ENCODE data around the gene PLEKHA8.

The PLEKHA8 gene

DNA sequence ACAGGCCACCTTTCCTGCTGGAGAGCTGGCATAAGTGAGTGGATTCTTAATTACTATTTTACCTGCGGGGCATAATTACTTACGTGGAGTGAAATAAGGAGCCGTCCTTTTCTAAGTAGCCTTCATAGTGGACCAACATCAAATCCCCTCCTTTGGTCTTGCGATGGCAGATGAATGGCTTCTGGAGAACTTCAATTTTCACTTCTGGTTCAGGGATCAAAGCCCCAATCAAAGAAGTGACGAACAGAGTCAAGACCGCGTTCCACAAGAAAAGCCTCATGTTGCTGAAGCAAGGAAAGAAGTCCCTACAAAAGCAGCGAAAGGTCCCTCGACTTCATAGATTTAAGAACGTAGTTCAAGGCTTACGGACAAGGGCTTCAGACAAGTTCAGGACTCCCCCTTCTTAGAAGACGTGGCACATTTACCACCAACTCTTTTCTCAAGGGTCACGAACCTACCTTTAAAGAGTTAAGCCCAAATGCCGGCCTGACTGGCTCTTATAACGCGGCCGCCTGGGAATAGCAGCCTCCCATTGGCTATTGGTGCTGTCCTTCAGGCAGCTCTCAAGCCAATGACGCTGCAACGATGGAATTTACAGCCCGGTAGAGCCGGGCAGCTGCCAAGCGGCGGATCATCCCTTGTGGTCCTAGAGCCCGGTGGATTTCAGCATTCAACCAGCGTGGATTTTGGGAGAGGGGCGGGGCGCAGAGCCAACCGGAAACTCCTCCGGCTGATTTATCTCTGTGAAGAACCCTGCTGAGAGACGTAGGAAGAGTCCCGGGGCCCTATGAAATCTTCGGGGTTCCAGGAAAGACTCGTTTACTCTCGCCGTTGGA lies 1.8 kb upstream of the PLEKHA8 start, which contains the start of gene FKBP14:
Gene FKBP14 (minus strand): TSS at position 474 of the 836 bp plus-strand sequence. CDS start 194 bp downstream, at position 280.
- H3K4me3 ChIP-seq (ENCODE audit: low read length): peak within 1 kb of the TSS; percentile 43
- no peaks in the 10 kb centered on the region for H3K27me3 ChIP-seq (ENCODE audit: control insufficient read depth, insufficient read depth, low read length)
- no peaks in the 10 kb centered on the region for H3K4me1 ChIP-seq (ENCODE audit: control insufficient read depth, insufficient read depth, low read length)
- no peaks in the 10 kb centered on the region for H3K9me3 ChIP-seq (ENCODE audit: control insufficient read depth, low read length)
- H3K36me3 ChIP-seq (ENCODE audit: control insufficient read depth, insufficient read depth, low read length): no peaks in the 10 kb centered on the region
- H3K9ac ChIP-seq (ENCODE audit: low read length): peak within 1 kb of the TSS; percentile 69

DNA sequence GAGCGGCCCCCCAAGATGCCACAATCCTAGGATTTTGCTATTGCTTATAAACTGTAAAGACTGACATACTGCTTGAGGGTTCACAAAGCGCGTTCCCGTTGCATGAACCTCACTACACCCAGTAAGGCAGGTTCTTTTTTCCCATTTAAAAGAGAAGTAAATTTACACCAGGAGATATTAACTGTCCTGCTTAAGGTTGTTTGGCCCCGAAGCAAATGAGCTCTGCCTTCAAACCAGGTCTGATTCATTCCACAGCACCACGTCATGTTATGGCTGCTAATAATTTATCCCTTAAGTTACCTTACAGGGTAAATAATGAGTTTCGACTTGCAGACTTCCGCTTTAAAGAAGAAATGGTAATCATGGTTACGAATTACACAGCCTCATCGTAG lies 1.2 kb upstream of the PLEKHA8 start:
- peak overlapping the region; percentile 69 for H3K9ac ChIP-seq (ENCODE audit: low read length)
- no peaks in the 10 kb centered on the region for H3K9me3 ChIP-seq (ENCODE audit: control insufficient read depth, low read length)
- H3K27me3 ChIP-seq (ENCODE audit: control insufficient read depth, insufficient read depth, low read length): no peaks in the 10 kb centered on the region
- H3K4me3 ChIP-seq (ENCODE audit: low read length): peak overlapping the region; percentile 43
- no peaks in the 10 kb centered on the region for H3K36me3 ChIP-seq (ENCODE audit: control insufficient read depth, insufficient read depth, low read length)
- H3K4me1 ChIP-seq (ENCODE audit: control insufficient read depth, insufficient read depth, low read length): no peaks in the 10 kb centered on the region

DNA sequence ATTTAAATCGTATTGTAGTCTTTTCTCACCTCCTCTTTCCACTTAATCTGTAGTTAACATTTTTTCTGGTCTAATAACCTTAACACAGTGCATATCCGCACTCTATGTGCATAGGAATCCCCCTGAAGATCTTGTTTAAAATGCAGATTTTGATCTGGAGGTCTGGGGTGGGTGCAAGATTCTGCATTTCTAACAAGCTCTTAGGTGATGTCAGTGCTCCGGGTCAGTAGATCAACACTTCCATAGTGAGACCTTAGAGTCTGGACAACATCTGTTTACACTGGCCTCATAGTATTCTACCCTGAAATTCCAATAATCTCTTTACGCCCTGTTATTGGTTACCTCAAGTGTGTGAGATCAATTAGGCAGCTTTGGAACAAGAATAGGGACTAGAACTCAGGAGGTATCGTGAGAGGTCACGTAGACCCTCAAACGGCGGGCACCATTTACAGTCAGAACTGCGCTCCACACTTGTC lies 434 bp upstream of the PLEKHA8 start:
- Histone ChIP-seq H3K36me3 (ENCODE audit: control insufficient read depth, insufficient read depth, low read length) (no peaks in the 10 kb centered on the region), H3K9me3 (ENCODE audit: control insufficient read depth, low read length) (no peaks in the 10 kb centered on the region), H3K27me3 (ENCODE audit: control insufficient read depth, insufficient read depth, low read length) (no peaks in the 10 kb centered on the region), H3K4me3 (ENCODE audit: low read length) (peak overlapping the region; percentile 43), H3K9ac (ENCODE audit: low read length) (peak overlapping the region; percentile 69), H3K4me1 (ENCODE audit: control insufficient read depth, insufficient read depth, low read length) (peaks cover 4% of the 10 kb centered on the region)

DNA sequence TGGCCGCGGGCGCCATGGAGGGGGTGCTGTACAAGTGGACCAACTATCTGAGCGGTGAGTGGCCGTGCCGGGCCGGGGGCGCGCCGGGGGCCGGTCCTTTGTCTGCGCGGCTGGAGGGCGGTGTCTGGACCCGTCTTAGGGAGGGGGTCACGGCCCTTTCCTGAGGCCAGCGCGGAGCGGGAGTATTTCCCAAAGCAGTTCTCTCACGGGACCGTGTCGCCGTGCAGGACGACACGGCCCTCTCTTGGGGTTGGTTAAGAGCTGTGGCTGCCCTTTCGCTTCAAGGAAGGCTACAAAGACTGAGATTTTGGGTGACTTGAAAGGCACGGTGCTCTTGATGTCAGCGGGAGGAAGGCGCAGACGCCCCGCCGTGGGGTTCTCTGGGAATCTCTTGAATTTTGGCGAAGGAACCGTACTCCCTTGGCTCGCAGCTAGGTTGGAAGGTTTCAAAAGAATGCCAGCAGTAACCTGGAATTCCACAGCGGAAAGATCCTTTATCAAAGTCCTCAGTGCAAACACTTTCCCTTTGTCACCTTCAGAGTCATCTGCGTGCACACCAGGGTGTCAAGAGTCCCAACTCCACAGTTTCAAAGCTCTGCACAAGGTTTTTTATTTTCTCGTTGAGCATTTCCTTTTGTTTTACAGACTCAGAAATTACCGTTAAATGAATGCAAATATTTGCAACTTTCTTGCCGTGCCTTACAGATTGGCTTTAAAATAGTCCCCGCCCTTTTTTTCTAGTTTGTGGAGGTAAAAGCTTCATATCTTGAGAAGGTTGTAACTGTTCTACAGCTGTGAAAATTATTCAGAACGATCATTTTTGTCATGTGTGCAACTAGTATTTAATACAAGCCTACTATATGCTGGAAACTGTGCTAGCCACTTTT lies 780 bp downstream of the PLEKHA8 start:
- Histone ChIP-seq H3K4me1 (ENCODE audit: control insufficient read depth, insufficient read depth, low read length) (peaks cover 4% of the 10 kb centered on the region), H3K9ac (ENCODE audit: low read length) (peak overlapping the region; percentile 69), H3K27me3 (ENCODE audit: control insufficient read depth, insufficient read depth, low read length) (no peaks in the 10 kb centered on the region), H3K9me3 (ENCODE audit: control insufficient read depth, low read length) (no peaks in the 10 kb centered on the region), H3K36me3 (ENCODE audit: control insufficient read depth, insufficient read depth, low read length) (no peaks in the 10 kb centered on the region), H3K4me3 (ENCODE audit: low read length) (peak overlapping the region; percentile 43)

DNA sequence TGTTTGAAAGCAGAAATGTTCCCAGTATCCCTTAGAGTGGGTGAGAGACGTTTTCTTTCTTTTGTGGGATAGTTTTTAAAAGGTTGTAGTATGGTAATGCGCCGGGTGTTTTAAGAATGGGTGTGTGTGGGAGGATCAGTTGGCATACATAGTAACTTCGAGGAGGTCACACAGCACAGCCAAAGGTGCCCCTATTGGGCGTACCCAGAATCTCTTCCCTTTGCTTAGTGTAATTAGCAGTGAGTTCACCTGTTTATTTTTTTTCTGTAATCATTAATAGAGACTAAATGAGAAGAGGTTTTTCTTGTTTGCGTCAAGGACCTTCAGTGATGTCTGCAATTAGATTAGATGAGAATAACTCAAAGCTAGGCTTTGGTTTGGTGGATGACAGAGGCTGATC lies 1.5 kb downstream of the PLEKHA8 start:
- Histone ChIP-seq H3K9ac (ENCODE audit: low read length) (no peak overlapping the region), H3K4me3 (ENCODE audit: low read length) (peak overlapping the region; percentile 43)

DNA sequence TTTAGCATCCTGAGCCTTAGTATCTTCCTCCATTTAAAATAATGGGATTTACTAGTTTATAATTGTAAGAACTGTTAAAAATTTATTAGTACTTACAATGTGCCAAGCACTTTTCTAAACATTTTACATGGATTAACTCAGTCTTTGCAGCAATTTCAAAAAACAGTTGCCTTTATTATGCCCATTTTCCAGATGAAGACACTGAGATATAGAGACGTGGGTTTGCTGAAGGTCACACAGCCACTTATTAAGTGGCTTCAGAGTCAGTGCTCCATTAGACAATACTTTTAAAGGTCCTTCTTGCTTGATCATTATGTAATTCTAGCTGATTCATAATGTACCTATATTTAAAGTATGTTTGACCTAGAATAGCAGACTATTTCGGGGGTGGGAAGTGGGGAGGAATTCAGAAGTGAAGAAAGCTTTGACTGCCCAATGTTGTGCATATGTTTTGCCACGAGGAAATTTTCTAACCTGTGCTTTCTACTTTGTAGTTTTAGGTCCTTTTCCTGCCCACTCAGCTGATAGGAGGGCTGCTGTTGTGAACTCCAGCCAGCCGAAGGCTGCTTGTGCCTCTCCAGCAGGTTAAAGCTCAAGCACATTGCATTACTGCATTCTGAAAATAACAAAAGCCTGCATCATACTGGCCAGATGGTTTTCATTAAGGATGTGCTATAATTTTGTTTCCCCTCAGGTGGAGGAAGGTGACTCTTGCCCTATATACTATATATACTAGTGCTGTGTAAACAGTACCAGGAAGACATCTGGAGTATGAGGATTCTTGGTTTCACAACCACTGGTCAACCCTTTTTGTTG lies 4.3 kb downstream of the PLEKHA8 start:
- Histone ChIP-seq H3K9me3 (ENCODE audit: control insufficient read depth, low read length) (no peaks in the 10 kb centered on the region), H3K36me3 (ENCODE audit: control insufficient read depth, insufficient read depth, low read length) (no peaks in the 10 kb centered on the region), H3K27me3 (ENCODE audit: control insufficient read depth, insufficient read depth, low read length) (no peaks in the 10 kb centered on the region), H3K4me3 (ENCODE audit: low read length) (no peak overlapping the region), H3K9ac (ENCODE audit: low read length) (no peak overlapping the region), H3K4me1 (ENCODE audit: control insufficient read depth, insufficient read depth, low read length) (peaks cover 4% of the 10 kb centered on the region)

More for the DNA sequence above, 1.5 kb downstream of the PLEKHA8 start:
- Histone ChIP-seq H3K4me1 (ENCODE audit: control insufficient read depth, insufficient read depth, low read length) (peaks cover 4% of the 10 kb centered on the region), H3K36me3 (ENCODE audit: control insufficient read depth, insufficient read depth, low read length) (no peaks in the 10 kb centered on the region), H3K27me3 (ENCODE audit: control insufficient read depth, insufficient read depth, low read length) (no peaks in the 10 kb centered on the region), H3K9me3 (ENCODE audit: control insufficient read depth, low read length) (no peaks in the 10 kb centered on the region)

DNA sequence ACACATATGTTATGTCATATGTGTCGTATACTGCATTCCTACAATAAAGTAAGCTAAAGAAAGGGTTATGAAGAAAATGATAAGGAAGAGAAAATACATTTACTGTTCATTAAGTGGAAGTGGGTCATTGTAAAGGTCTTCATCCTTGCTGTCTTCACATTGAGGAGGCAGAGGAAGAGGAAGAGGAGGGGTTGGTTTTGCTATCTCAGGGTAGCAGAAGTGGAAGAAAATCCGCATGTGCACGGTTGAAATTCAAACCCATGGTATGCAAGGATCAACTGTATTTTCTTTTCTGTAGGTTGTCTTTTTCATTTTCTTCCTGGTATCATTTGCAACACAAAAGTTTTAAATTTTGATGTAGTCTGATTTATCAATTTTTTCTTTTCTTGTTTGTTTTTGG lies 6.3 kb downstream of the PLEKHA8 start:
- Histone ChIP-seq H3K27me3 (ENCODE audit: control insufficient read depth, insufficient read depth, low read length) (no peaks in the 10 kb centered on the region), H3K9me3 (ENCODE audit: control insufficient read depth, low read length) (no peaks in the 10 kb centered on the region), H3K9ac (ENCODE audit: low read length) (no peak overlapping the region), H3K36me3 (ENCODE audit: control insufficient read depth, insufficient read depth, low read length) (no peaks in the 10 kb centered on the region), H3K4me3 (ENCODE audit: low read length) (no peak overlapping the region), H3K4me1 (ENCODE audit: control insufficient read depth, insufficient read depth, low read length) (peaks cover 4% of the 10 kb centered on the region)

DNA sequence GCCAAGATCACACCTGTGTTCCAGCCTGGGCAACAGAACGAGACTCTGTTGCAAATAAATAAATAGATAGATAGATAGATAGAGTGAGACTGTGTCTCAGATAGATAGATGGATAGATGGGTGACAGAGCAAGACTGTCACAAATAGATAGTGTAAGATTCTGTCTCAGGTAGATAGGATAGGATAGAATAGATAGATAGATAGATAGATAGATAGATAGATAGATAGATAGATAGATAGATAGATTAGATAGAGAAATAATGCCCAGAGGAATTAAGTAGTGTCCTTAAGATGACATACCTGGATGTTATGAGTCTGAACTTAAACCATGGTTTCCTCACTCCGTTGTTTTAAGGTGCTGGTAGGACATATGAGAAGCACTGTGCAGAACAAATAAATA lies 8.0 kb downstream of the PLEKHA8 start:
- Histone ChIP-seq H3K4me1 (ENCODE audit: control insufficient read depth, insufficient read depth, low read length) (peaks cover 4% of the 10 kb centered on the region), H3K9ac (ENCODE audit: low read length) (no peak overlapping the region), H3K36me3 (ENCODE audit: control insufficient read depth, insufficient read depth, low read length) (no peaks in the 10 kb centered on the region), H3K9me3 (ENCODE audit: control insufficient read depth, low read length) (no peaks in the 10 kb centered on the region), H3K27me3 (ENCODE audit: control insufficient read depth, insufficient read depth, low read length) (no peaks in the 10 kb centered on the region), H3K4me3 (ENCODE audit: low read length) (no peak overlapping the region)

DNA sequence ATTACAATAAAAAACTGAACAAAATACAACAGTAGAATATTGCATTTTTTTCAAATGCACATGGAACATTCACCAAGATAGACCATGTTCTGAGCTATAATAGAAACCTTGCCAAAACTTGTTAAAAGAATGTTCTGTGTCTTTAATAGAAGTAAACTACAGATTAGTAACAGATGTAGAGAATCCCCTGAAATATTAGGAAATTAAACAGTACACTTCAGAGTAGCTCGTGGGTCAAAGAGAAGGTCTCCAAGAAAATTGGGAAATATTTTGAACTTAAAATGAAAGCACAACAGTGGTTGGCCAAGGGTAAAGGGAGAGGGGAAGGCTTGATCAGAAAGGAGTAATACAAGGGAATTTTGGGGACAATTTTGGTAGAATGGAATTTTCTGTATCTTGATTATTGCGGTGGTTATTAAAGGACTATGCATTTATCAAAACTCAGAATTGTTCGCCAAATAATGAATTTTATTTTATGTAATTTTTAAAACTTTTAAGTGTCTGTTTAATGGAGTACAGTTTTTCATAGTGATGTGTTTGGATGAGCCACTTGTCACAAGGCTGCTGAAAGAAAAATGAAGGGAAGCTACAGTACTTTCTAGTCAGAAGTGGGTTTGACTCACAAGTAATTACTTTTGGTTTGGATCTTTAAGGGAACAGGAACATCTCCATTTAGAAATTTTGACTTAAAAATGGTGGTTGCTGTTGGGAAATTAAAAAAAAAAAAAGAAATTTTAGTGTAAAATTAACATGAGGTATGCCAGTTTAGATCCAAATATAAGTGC lies 10.2 kb downstream of the PLEKHA8 start:
- H3K27me3 ChIP-seq (ENCODE audit: control insufficient read depth, insufficient read depth, low read length): no peaks in the 10 kb centered on the region
- no peaks in the 10 kb centered on the region for H3K4me1 ChIP-seq (ENCODE audit: control insufficient read depth, insufficient read depth, low read length)
- no peak overlapping the region for H3K4me3 ChIP-seq (ENCODE audit: low read length)
- no peaks in the 10 kb centered on the region for H3K9me3 ChIP-seq (ENCODE audit: control insufficient read depth, low read length)
- H3K9ac ChIP-seq (ENCODE audit: low read length): no peak overlapping the region
- H3K36me3 ChIP-seq (ENCODE audit: control insufficient read depth, insufficient read depth, low read length): no peaks in the 10 kb centered on the region

DNA sequence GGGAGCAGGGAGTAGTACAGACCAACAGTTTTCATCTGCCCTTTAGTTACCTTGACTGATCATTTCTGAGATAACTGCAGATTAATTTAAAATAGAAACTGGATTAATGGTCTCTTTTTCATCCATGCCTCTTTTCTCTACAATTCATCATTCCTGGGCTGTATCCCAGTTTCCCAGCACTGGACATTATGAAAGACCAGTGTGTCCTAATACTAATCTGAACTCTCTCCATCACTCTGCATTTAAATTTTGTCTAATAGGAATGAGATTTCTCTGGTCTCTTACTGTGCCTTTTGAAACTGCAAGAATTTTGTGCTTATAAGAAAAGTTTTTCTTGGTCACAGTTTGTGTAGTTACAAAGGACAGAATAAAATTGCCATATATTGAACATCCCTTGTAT lies 12.7 kb downstream of the PLEKHA8 start:
- Histone ChIP-seq H3K27me3 (ENCODE audit: control insufficient read depth, insufficient read depth, low read length) (no peaks in the 10 kb centered on the region), H3K4me1 (ENCODE audit: control insufficient read depth, insufficient read depth, low read length) (no peaks in the 10 kb centered on the region), H3K9me3 (ENCODE audit: control insufficient read depth, low read length) (no peaks in the 10 kb centered on the region), H3K36me3 (ENCODE audit: control insufficient read depth, insufficient read depth, low read length) (no peaks in the 10 kb centered on the region), H3K4me3 (ENCODE audit: low read length) (no peak overlapping the region), H3K9ac (ENCODE audit: low read length) (no peak overlapping the region)
